ENCODE data around the gene TIMP1.
A peak's percentile ranks its signal among the peaks of the same experiment; 100 is the strongest.

Gene TIMP1

GRCh38 chrX:47581731-47582647, at the start of gene TIMP1:
TSS of gene TIMP1 (plus strand) at chrX:47582436. CDS start at chrX:47583416, 980 bp downstream.
- no peak for DNase-seq

- DNase-seq: no peak
Measured at GRCh38 chrX:47539860-47540259, 42.4 kb upstream of the TIMP1 start.

- peak; percentile 31 to 37 for DNase-seq
Measured at GRCh38 chrX:47540754-47541538, 41.3 kb upstream of the TIMP1 start.

GRCh38 chrX:47543496-47543895, 38.7 kb upstream of the TIMP1 start:
- no peak for DNase-seq

GRCh38 chrX:47556045-47556623, 26.1 kb upstream of the TIMP1 start:
- DNase-seq: peak; percentile 76 to 83

- DNase-seq: no peak
Measured at GRCh38 chrX:47558436-47558835, 23.8 kb upstream of the TIMP1 start.

- no peak for DNase-seq
Measured at GRCh38 chrX:47560179-47560933, 21.9 kb upstream of the TIMP1 start.

GRCh38 chrX:47560934-47561658, 21.1 kb upstream of the TIMP1 start, which contains the start of gene ARAF:
TSS of gene ARAF (plus strand) at chrX:47561205. CDS start at chrX:47562968, 1,763 bp downstream.
- peak; percentile 97 to 98 for DNase-seq

- no peak for DNase-seq
Measured at GRCh38 chrX:47561659-47562151, 20.5 kb upstream of the TIMP1 start.

- DNase-seq: no peak
Measured at GRCh38 chrX:47562615-47563243, 19.5 kb upstream of the TIMP1 start.

GRCh38 chrX:47563801-47564315, 18.4 kb upstream of the TIMP1 start:
- DNase-seq: no peak

- DNase-seq: no peak
Measured at GRCh38 chrX:47564438-47565085, 17.7 kb upstream of the TIMP1 start.

GRCh38 chrX:47566841-47567240, 15.4 kb upstream of the TIMP1 start:
- DNase-seq: no peak

GRCh38 chrX:47568656-47569295, 13.5 kb upstream of the TIMP1 start:
- no peak for DNase-seq

- no peak for DNase-seq
Measured at GRCh38 chrX:47570794-47571193, 11.4 kb upstream of the TIMP1 start.

- no peak for DNase-seq
Measured at GRCh38 chrX:47571215-47571614, 11.0 kb upstream of the TIMP1 start.

GRCh38 chrX:47571896-47572295, 10.3 kb upstream of the TIMP1 start:
- DNase-seq: no peak

- no peak for DNase-seq
Measured at GRCh38 chrX:47572773-47573340, 9.4 kb upstream of the TIMP1 start.

GRCh38 chrX:47573341-47574075, 8.7 kb upstream of the TIMP1 start:
- DNase-seq: no peak

All from NCI-H1930 (cell line).